ENCODE results near the gene CNTNAP5. TPM values are rescaled to one million over a fixed set of nuclear protein-coding genes. Genes with fewer than 3 reads are reported as not detected.

The CNTNAP5 gene
- total RNA-seq, 1 experiment from 2014 or later, result 0.48 TPM

GRCh38 chr2:124778076-124778475 is 753.0 kb downstream of the CNTNAP5 start:
- H2BK20ac ChIP-seq (ENCODE audit: low read depth, low read length, poor library complexity, severe bottlenecking), result no peak overlapping the region
- no peak overlapping the region for H3K14ac ChIP-seq (ENCODE audit: insufficient read depth, low read length)
- no CpG with 5 or more reads among the region's 2 CpGs for WGBS (ENCODE audit: extremely low coverage, insufficient read length, low lambda C conversion rate)
- no peak overlapping the region for H3T11ph ChIP-seq (ENCODE audit: low read length)
- no peaks in the 10 kb centered on the region for H3K27me3 Mint-ChIP-seq (ENCODE audit: low read depth)
- no peak overlapping the region for H3K4me3 Mint-ChIP-seq
- no peak for DNase-seq
- no peaks in the 10 kb centered on the region for H3K9me3 ChIP-seq (ENCODE audit: control insufficient read depth, low read depth, low read length)
- no peak overlapping the region for H4K8ac ChIP-seq (replicated peaks; ENCODE audit: insufficient read length, low read depth, low read length)
- H2BK15ac ChIP-seq (ENCODE audit: low read depth, low read length), result no peak overlapping the region
- no peaks in the 10 kb centered on the region; a peak in 1 of 4 replicates for H3K4me1 Mint-ChIP-seq
- H3K79me2 ChIP-seq (ENCODE audit: insufficient read depth, low read length), result no peaks in the 10 kb centered on the region
- H3K9me3 Mint-ChIP-seq, result no peaks in the 10 kb centered on the region; a peak in 1 of 5 replicates
- no peaks in the 10 kb centered on the region for H4K20me1 ChIP-seq (ENCODE audit: control insufficient read depth, insufficient read depth, insufficient read length)
- H3K27me3 ChIP-seq (ENCODE audit: insufficient read depth, low read length), result no peaks in the 10 kb centered on the region
- no peak overlapping the region for H3K27ac Mint-ChIP-seq
- no peak overlapping the region for H2BK120ac ChIP-seq (ENCODE audit: low read depth, low read length, poor library complexity, severe bottlenecking)
- no peaks in the 10 kb centered on the region for H3K23me2 ChIP-seq (ENCODE audit: insufficient read length, low read depth, low read length, poor library complexity, severe bottlenecking)
- no peak for TF ChIP-seq CTCF (conservative IDR thresholded peaks at IDR 0.05)
- no peaks in the 10 kb centered on the region for H3K4me1 ChIP-seq (ENCODE audit: insufficient read depth, low read length)
- no peak overlapping the region for H4K5ac ChIP-seq (ENCODE audit: insufficient read length, low read depth, low read length)
- no peak overlapping the region for H2BK12ac ChIP-seq (ENCODE audit: insufficient read length, low read depth, low read length)
- H3K27ac ChIP-seq (ENCODE audit: insufficient read length, low read depth, low read length), result no peak overlapping the region
- no peak overlapping the region for H3K4me2 ChIP-seq (ENCODE audit: insufficient read depth, insufficient read length, low read length)
- H3K18ac ChIP-seq (ENCODE audit: insufficient read length, low read depth, low read length), result no peak overlapping the region
- H3K36me3 Mint-ChIP-seq (ENCODE audit: insufficient read depth in 1 of 3, low read depth in 3 of 3), result no peaks in the 10 kb centered on the region
- no peak overlapping the region for H2AK5ac ChIP-seq (ENCODE audit: insufficient read length, low read length)
- no peak overlapping the region for H2AFZ ChIP-seq (ENCODE audit: low read length)
- no peak overlapping the region for H3K9ac ChIP-seq (ENCODE audit: extremely low read depth, insufficient read length, low read length)
- no peak overlapping the region for H3K4ac ChIP-seq (ENCODE audit: low read depth, low read length)
- no peaks in the 10 kb centered on the region for H3K79me1 ChIP-seq (ENCODE audit: insufficient read depth, low read depth, low read length, poor library complexity, severe bottlenecking)
- no peak overlapping the region for H3K23ac ChIP-seq (ENCODE audit: insufficient read length, low read depth, low read length)
- H3K56ac ChIP-seq (ENCODE audit: insufficient read length, low read depth, low read length), result no peak overlapping the region
- H4K91ac ChIP-seq (ENCODE audit: insufficient read length, low read depth, low read length), result no peak overlapping the region
- no peak overlapping the region for H2BK5ac ChIP-seq (ENCODE audit: insufficient read length, low read length)
